Adrenal gland (tissue), 5 donors: ENCODE results near the gene ATP6V0D1.

Source experiments
- CTCF ChIP-seq, 6 experiments: fragments of 450-650 bp in 4 of 6; fragments of 200-600 bp in 2 of 6; sonication (generic) in 1 of 6; IDR thresholded peaks; 1 replicate in 5 of 6; 2 replicates in 1 of 6; pipeline versions ENCODE4 v1.5.1 to v1.8.0; 2016 to 2021; ENCODE audit warnings: antibody characterized with exemption in 6 of 6, mild to moderate bottlenecking in 2 of 6, moderate library complexity in 1 of 6
- POLR2A ChIP-seq, 2 donors: fragments of 450-650 bp; IDR thresholded peaks; one replicate each; pipeline ENCODE4 v1.6.1; 2017; ENCODE audit warnings: antibody characterized with exemption in 2 of 2, mild to moderate bottlenecking in 2 of 2, moderate library complexity in 1 of 2
- donor health status: DM: no; HTN: no; CAD: no.

GRCh38 chr16:67448580-67448979, 32.4 kb downstream of the ATP6V0D1 start:
- no peak for TF ChIP-seq CTCF (IDR thresholded peaks at IDR 0.05)
- TF ChIP-seq POLR2A (IDR thresholded peaks at IDR 0.05) = no peak
